Neuronal stem cell (in vitro differentiated cells): ENCODE results near the gene TNNI3.
"Not testable (repeated sequence)": the region's sequence is repeated elsewhere in the genome, so short reads cannot be mapped to it uniquely, and the experiment has no call there.

Source experiments
- DNase-seq: peaks from one replicate; pipeline ENCODE4 v3.0.0-alpha.2; 2013; ENCODE audit warnings: low spot score
- H2AFZ ChIP-seq: one replicate; pipeline ENCODE4 v1.6.1; 2013; ENCODE audit warnings: mild to moderate bottlenecking, low read length, inconsistent platforms
- H2AK5ac ChIP-seq: 2 replicates; pipeline ENCODE4 v1.6.1; 2013; ENCODE audit warnings: low read depth, mild to moderate bottlenecking, inconsistent platforms, low read length, moderate library complexity, mixed read lengths
- H2BK120ac ChIP-seq: 2 replicates; pipeline ENCODE4 v1.6.1; 2013; ENCODE audit warnings: low read depth, mild to moderate bottlenecking, inconsistent platforms, low read length, moderate library complexity, mixed read lengths
- H2BK12ac ChIP-seq: one replicate; pipeline ENCODE4 v1.6.1; 2013; ENCODE audit warnings: low read length, inconsistent platforms
- H2BK15ac ChIP-seq: 2 replicates; pipeline ENCODE4 v1.6.1; 2013; ENCODE audit warnings: mild to moderate bottlenecking, low read length, inconsistent platforms, mixed read lengths
- H2BK5ac ChIP-seq: one replicate; pipeline ENCODE4 v1.6.1; 2013; ENCODE audit warnings: inconsistent platforms, mild to moderate bottlenecking, low read length, moderate library complexity
- H3K14ac ChIP-seq: one replicate; pipeline ENCODE4 v1.6.1; 2013; ENCODE audit warnings: low read length, inconsistent platforms
- H3K18ac ChIP-seq: 2 replicates; pipeline ENCODE4 v1.6.1; 2013; ENCODE audit warnings: low read length, inconsistent platforms
- H3K23ac ChIP-seq: 2 replicates; pipeline ENCODE4 v1.6.1; 2013; ENCODE audit warnings: low read depth, mild to moderate bottlenecking, mixed read lengths, low read length, inconsistent platforms; ENCODE audit not compliant: poor library complexity
- H3K27ac ChIP-seq: replicated peaks from 3 replicates; pipeline ENCODE4 v1.5.1; 2013; ENCODE audit warnings: low read length, inconsistent platforms
- H3K27me3 ChIP-seq, 3 experiments: 2 replicates each; pipeline ENCODE4 v1.6.1; 2013; ENCODE audit warnings: low read length in 3 of 3, mild to moderate bottlenecking in 2 of 3, inconsistent platforms in 1 of 3, low read depth in 1 of 3, mixed read lengths in 1 of 3, moderate library complexity in 1 of 3; ENCODE audit not compliant: control insufficient read depth in 3 of 3, insufficient read depth in 3 of 3
- H3K36me3 ChIP-seq, 2 donors: replicated peaks in 1 of 2; 2 replicates each; pipeline ENCODE4 v1.6.1; 2013; ENCODE audit warnings: low read length in 2 of 2; ENCODE audit not compliant: control insufficient read depth in 2 of 2, insufficient read depth in 2 of 2
- H3K4ac ChIP-seq: 2 replicates; pipeline ENCODE4 v1.6.1; 2013; ENCODE audit warnings: inconsistent platforms, mild to moderate bottlenecking, low read length, moderate library complexity
- H3K4me1 ChIP-seq, 2 donors: 1 replicate in 1 of 2; 2 replicates in 1 of 2; pipeline ENCODE4 v1.6.1; 2013; ENCODE audit warnings: low read length in 2 of 2, low read depth in 1 of 2; ENCODE audit not compliant: control insufficient read depth in 2 of 2, insufficient read depth in 1 of 2
- H3K4me2 ChIP-seq: one replicate; pipeline ENCODE4 v1.6.1; 2013; ENCODE audit warnings: mild to moderate bottlenecking, low read length, inconsistent platforms; ENCODE audit not compliant: insufficient read depth, poor library complexity, severe bottlenecking
- H3K4me3 ChIP-seq, 2 donors: 2 replicates each; pipeline ENCODE4 v1.5.1; 2013; ENCODE audit warnings: low read length in 2 of 2, mild to moderate bottlenecking in 2 of 2, inconsistent platforms in 1 of 2, moderate library complexity in 1 of 2
- H3K79me1 ChIP-seq: one replicate; pipeline ENCODE4 v1.6.1; 2013; ENCODE audit warnings: low read depth, mild to moderate bottlenecking, inconsistent platforms, low read length, moderate library complexity
- H3K9ac ChIP-seq: one replicate; pipeline ENCODE4 v1.6.1; 2013; ENCODE audit warnings: mild to moderate bottlenecking, low read depth, low read length, inconsistent platforms; ENCODE audit not compliant: poor library complexity
- H3K9me3 ChIP-seq, 2 donors: replicated peaks in 1 of 2; 2 replicates each; pipeline versions ENCODE3 to v1.6.1; 2013; ENCODE audit warnings: low read length in 2 of 2, mild to moderate bottlenecking in 2 of 2, inconsistent platforms in 1 of 2, low read depth in 1 of 2, mixed read lengths in 1 of 2, moderate library complexity in 1 of 2; ENCODE audit not compliant: control insufficient read depth in 2 of 2, insufficient read depth in 1 of 2
- H4K8ac ChIP-seq: one replicate; pipeline ENCODE4 v1.6.1; 2013; ENCODE audit warnings: low read depth, mild to moderate bottlenecking, inconsistent platforms, low read length, moderate library complexity
- H4K91ac ChIP-seq: one replicate; pipeline ENCODE4 v1.6.1; 2013; ENCODE audit warnings: low read length, low read depth, mild to moderate bottlenecking, inconsistent platforms; ENCODE audit not compliant: poor library complexity
- WGBS, 2 donors: extraction: QIAGEN DNeasy Blood & Tissue Kit; methylation state at CpG; one replicate each; pipeline ENCODE4 v1.1.7; 2013; ENCODE audit warnings: missing lambda C conversion rate in 2 of 2, mixed read lengths in 1 of 2; ENCODE audit not compliant: insufficient read length in 2 of 2, insufficient replicate concordance in 1 of 2; ENCODE audit errors: extremely low coverage in 2 of 2; 5-methylcytosine and 5-hydroxymethylcytosine counted together

The TNNI3 gene

DNA sequence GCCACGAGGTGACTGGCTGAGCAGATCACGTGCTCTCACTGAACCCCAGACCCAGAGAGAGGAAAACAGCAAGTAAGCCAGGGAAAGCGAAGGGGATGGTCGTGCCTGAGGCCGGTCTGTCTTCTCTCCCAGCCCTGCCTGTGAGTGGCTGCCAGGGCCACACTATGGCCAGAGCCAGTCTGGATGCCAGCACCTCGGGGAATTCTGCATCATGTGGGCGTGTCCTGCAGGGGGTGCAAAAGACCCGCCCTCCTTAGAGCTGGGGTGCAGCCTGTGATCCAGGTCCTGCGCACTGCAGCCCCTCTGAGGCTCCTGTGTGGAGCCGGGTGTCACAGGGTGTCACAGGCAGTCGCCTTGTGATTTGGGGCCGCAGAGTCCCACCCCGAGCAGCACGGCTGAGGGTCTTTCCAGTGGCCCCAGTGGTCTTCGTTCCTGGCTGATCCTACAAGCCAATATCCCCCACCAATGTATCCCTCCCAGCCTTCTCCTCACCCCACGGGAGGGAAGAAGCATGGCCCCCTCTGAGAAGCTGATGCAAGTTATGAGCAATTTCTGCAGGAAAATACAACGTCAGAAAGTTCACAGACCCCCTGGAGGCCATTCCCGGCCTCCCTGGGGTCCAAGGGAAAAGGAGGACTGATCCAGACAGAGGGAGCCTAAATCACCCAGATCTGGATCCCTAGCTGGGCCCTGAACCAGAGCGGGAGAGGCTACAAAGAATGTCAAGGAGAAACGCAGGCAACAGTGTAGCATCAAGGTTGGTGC, 47.8 kb downstream of the TNNI3 start:
- Histone ChIP-seq H3K27me3 (no peaks in the 10 kb centered on the region), H3K36me3 (peaks cover 14 to 56% of the 10 kb centered on the region in 2 donors), H3K79me1 (peaks cover 21% of the 10 kb centered on the region), H3K27ac (no peak overlapping the region), H2BK12ac (no peak overlapping the region), H3K4me1 (peaks cover 18 to 21% of the 10 kb centered on the region in 2 donors), H3K4me3 (no peak overlapping the region), H4K91ac (no peak overlapping the region), H3K9ac (no peak overlapping the region), H2BK5ac (no peak overlapping the region), H3K9me3 (peaks cover 0 to 3% of the 10 kb centered on the region in 2 donors), H2BK120ac (no peak overlapping the region), H2BK15ac (no peak overlapping the region), H3K4me2 (no peak overlapping the region), H2AK5ac (no peak overlapping the region), H3K4ac (no peak overlapping the region), H3K14ac (no peak overlapping the region), H3K23ac (no peak overlapping the region), H3K18ac (no peak overlapping the region), H2AFZ (no peak overlapping the region), H4K8ac (no peak overlapping the region)
- WGBS, 2 donors, result no CpG with 5 or more reads among the region's 20 CpGs
- DNase-seq, result no peak

DNA sequence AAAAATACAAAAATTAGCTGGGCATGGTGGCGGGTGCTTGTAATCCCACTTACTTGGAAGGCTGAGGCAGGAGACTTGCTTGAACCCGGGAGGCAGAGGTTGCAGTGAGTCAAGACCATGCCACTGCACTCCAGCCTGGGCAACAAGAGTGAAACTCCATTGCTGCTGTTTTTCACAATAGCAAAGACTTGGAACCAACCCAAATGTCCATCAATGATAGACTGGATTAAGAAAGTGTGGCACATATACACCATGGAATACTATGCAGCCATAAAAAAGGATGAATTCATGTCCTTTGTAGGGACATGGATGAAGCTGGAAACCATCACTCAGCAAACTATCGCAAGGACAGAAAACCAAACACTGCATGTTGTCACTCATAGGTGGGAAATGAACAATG, 50.3 kb downstream of the TNNI3 start:
- not testable (repeated sequence) for DNase-seq, H3K18ac ChIP-seq, H2BK5ac ChIP-seq, H2AFZ ChIP-seq, H3K14ac ChIP-seq, H2BK120ac ChIP-seq, H3K27ac ChIP-seq, H3K27me3 ChIP-seq, H4K8ac ChIP-seq, H2AK5ac ChIP-seq, H3K4me3 ChIP-seq, H3K9ac ChIP-seq, H3K23ac ChIP-seq, H3K9me3 ChIP-seq, H3K4me2 ChIP-seq, H2BK15ac ChIP-seq, H3K4me1 ChIP-seq, H4K91ac ChIP-seq, H3K4ac ChIP-seq, H2BK12ac ChIP-seq
- no CpG with 5 or more reads among the region's 3 CpGs for WGBS, 2 donors
- peaks cover 19 to 63% of the 10 kb centered on the region in 2 donors for H3K36me3 ChIP-seq
- H3K79me1 ChIP-seq, result peaks cover 14% of the 10 kb centered on the region

DNA sequence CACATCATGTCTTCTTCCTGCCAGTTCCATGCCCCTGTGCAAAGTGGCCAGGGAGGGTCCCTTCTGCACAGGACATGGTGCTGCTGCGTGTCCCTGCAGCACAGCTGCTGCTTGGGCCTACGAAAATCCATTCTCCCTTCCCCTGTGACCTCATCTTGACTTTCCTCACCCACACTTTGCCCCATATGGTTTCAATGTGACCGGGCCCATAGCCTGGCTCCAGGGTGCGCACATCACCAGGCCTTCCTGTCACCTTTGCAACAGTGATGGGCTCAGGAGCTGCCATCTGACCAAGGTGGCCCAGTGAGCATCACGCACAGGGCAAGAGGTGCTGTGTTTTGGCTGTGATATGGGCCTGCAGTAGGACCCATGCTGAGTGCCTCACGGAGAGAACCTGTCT, 50.9 kb downstream of the TNNI3 start:
- Histone ChIP-seq H3K4me3 (no peak overlapping the region), H4K91ac (no peak overlapping the region), H3K18ac (no peak overlapping the region), H3K9ac (peak overlapping the region; percentile 53), H3K4me2 (no peak overlapping the region), H3K14ac (no peak overlapping the region), H3K23ac (no peak overlapping the region), H2BK15ac (no peak overlapping the region), H3K4ac (no peak overlapping the region), H3K9me3 (peaks cover 6 to 7% of the 10 kb centered on the region in 2 donors), H2BK5ac (no peak overlapping the region), H2AK5ac (peak overlapping the region; percentile 20), H3K27me3 (no peaks in the 10 kb centered on the region), H3K36me3 (peaks cover 21 to 59% of the 10 kb centered on the region in 2 donors), H2AFZ (no peak overlapping the region), H3K79me1 (peaks cover 12% of the 10 kb centered on the region), H2BK120ac (no peak overlapping the region), H4K8ac (no peak overlapping the region), H3K27ac (no peak overlapping the region), H2BK12ac (no peak overlapping the region), H3K4me1 (no peaks in the 10 kb centered on the region)
- no peak for DNase-seq
- WGBS, 2 donors, result no CpG with 5 or more reads among the region's 6 CpGs

DNA sequence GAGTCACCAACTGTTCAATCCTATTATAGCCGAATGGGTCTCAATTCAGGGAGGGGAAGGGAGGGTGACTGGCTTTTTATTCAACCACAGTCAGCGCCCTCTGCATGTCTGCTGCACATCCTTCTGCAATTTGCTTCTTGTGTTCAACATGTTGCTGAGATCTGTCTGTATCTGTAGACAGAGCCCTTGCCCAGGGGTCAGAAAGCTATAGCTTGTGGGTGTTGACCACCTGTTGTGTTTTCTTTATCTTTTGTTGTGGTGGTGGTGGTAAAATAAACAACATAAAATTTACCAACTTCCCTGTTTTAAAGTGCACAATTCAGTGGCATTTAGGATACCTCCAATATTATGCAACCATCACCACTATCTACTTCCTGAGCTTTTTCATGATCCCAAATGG, 52.3 kb downstream of the TNNI3 start:
- H3K4me3 ChIP-seq, result no peak overlapping the region
- H3K18ac ChIP-seq, result no peak overlapping the region
- no peak overlapping the region for H4K8ac ChIP-seq
- no peak overlapping the region for H2BK5ac ChIP-seq
- H3K27me3 ChIP-seq, result no peaks in the 10 kb centered on the region
- H2BK12ac ChIP-seq, result no peak overlapping the region
- H3K4me2 ChIP-seq, result no peak overlapping the region
- H3K14ac ChIP-seq, result no peak overlapping the region
- H3K4me1 ChIP-seq, result no peaks in the 10 kb centered on the region
- WGBS, 2 donors, result no CpG with 5 or more reads among the region's 2 CpGs
- H3K9me3 ChIP-seq, result peaks cover 6 to 7% of the 10 kb centered on the region in 2 donors
- no peak overlapping the region for H3K27ac ChIP-seq
- no peak overlapping the region for H2AFZ ChIP-seq
- H2AK5ac ChIP-seq, result no peak overlapping the region
- H3K79me1 ChIP-seq, result peaks cover 9% of the 10 kb centered on the region
- H2BK120ac ChIP-seq, result no peak overlapping the region
- no peak overlapping the region for H4K91ac ChIP-seq
- H3K36me3 ChIP-seq, result peaks cover 23 to 56% of the 10 kb centered on the region in 2 donors
- no peak overlapping the region for H2BK15ac ChIP-seq
- H3K4ac ChIP-seq, result no peak overlapping the region
- DNase-seq, result no peak
- H3K9ac ChIP-seq, result no peak overlapping the region
- no peak overlapping the region for H3K23ac ChIP-seq
